Gastrocnemius medialis (tissue), 4 donors: Measurements from ENCODE around the gene C9orf78.
A peak's percentile ranks its signal among the peaks of the same experiment; 100 is the strongest.

ENCODE experiments used
- POLR2A ChIP-seq, 2 donors: fragments of 450-650 bp; IDR thresholded peaks; one replicate each; pipeline ENCODE4 v1.6.1; 2017; ENCODE audit warnings: antibody characterized with exemption in 2 of 2, mild to moderate bottlenecking in 2 of 2, moderate library complexity in 2 of 2
- TF ChIP-seq, protein P1 (sequence below), 5 experiments: fragments of 450-650 bp in 3 of 5; fragments of 200-600 bp in 2 of 5; sonication (generic) in 2 of 5; IDR thresholded peaks in 4 of 5; conservative IDR thresholded peaks in 1 of 5; 1 replicate in 4 of 5; 2 replicates in 1 of 5; pipeline ENCODE4 v1.5.1; 2016 to 2019; ENCODE audit warnings: antibody characterized with exemption in 5 of 5, mild to moderate bottlenecking in 3 of 5, moderate library complexity in 3 of 5

DNA sequence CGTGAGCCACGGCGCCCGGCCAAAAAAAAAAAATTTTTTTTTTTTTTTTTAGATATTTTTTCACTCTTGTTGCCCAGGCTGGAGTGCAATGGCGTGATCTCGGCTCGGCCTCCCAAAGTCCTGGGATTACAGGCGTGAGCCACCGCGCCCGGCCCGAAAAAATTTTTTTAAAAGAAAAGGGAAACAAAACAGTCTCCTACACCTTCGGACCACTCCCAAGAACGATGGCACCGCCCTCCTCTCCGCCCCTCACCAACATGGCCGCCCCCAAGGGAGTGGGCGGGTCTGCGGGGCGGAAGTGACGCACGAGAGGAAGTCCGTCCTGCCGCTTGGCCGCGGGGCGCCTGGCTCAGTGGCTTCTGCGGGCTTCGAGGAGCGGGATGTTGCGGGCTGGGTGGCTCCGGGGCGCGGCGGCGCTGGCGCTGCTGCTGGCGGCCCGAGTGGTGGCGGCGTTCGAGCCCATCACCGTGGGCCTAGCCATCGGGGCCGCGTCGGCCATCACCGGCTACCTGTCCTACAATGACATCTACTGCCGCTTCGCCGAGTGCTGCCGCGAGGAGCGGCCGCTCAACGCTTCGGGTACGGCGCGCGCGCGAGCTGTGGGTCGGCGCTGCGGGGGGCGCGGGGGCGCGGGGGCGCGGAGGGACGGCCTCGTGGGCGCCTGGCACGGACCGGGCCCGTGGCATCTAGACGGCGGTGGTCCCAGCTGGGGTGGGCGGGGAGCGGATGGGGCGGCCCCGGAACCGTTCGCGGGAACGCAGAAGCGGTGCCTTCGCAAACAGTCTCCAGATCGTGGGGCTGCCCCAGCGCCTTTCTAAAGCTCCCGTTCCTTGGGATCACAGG lies 32.0 kb downstream of the C9orf78 start, which contains the start of gene TOR1B:
- TF ChIP-seq, protein P1, sequence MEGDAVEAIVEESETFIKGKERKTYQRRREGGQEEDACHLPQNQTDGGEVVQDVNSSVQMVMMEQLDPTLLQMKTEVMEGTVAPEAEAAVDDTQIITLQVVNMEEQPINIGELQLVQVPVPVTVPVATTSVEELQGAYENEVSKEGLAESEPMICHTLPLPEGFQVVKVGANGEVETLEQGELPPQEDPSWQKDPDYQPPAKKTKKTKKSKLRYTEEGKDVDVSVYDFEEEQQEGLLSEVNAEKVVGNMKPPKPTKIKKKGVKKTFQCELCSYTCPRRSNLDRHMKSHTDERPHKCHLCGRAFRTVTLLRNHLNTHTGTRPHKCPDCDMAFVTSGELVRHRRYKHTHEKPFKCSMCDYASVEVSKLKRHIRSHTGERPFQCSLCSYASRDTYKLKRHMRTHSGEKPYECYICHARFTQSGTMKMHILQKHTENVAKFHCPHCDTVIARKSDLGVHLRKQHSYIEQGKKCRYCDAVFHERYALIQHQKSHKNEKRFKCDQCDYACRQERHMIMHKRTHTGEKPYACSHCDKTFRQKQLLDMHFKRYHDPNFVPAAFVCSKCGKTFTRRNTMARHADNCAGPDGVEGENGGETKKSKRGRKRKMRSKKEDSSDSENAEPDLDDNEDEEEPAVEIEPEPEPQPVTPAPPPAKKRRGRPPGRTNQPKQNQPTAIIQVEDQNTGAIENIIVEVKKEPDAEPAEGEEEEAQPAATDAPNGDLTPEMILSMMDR (IDR thresholded peaks at IDR 0.05 in 4 of 5, conservative IDR thresholded peaks at IDR 0.05 in 1 of 5) = peak in 1 of 5 experiments; percentile 12
- peak; percentile 63 to 79 for TF ChIP-seq POLR2A (IDR thresholded peaks at IDR 0.05)
